HCT116 (cell line): ENCODE measurements around the gene GAP43. TPM values are rescaled to one million over a fixed set of nuclear protein-coding genes. Genes with fewer than 3 reads are reported as not detected.
A peak's percentile ranks its signal among the peaks of the same experiment; 100 is the strongest.

Experiments
- ATAC-seq: fragments of 200-7000 bp; cut with Tn5 transposase; 2 replicates; pipeline ENCODE4 v1.9.1; 2020; ENCODE audit warnings: mild to moderate bottlenecking, moderate library complexity
- BruUV-seq: library from RNA; stranded (reverse); fragments of 400-500 nt; replicated peaks from 2 replicates; lab custom pipeline; 2021; lab: Mats Ljungman, UMichigan
- CTCF ChIA-PET: fragments of 300-600 bp; sonication (Branson Sonifier 250); formaldehyde crosslinking; loops from one replicate; lab custom pipeline; 2021; ENCODE audit warnings: antibody characterized with exemption; lab: Charles Lee
- POLR2A ChIA-PET: fragments of 300-600, 350-600 bp; sonication (Branson Sonifier 250); formaldehyde crosslinking; loops from one replicate; lab custom pipeline; 2021; ENCODE audit warnings: antibody characterized with exemption; lab: Charles Lee
- RAD21 ChIA-PET, 2 experiments: fragments of 300-600 bp; sonication (Branson Sonifier 250); formaldehyde crosslinking; loops; one replicate each; lab custom pipeline; 2023; ENCODE audit warnings: low total read pairs in 2 of 2; ENCODE audit not compliant: uncharacterized antibody in 2 of 2, unreplicated experiment in 2 of 2, low non-redundant PET in 1 of 2; lab: Charles Lee
- DNase-seq: peaks from one replicate; pipeline ENCODE4 v3.0.0-alpha.2; 2010; ENCODE audit warnings: low read depth, low spot score
- H2AFZ ChIP-seq: fragments of 200-600 bp; shearing (Covaris generic), sonication (generic); 2 replicates; pipeline ENCODE4 v1.6.1; 2017; ENCODE audit warnings: low read depth, mixed run types, mixed read lengths, antibody characterized with exemption, low read length; ENCODE audit not compliant: poor library complexity, severe bottlenecking
- H3K27ac ChIP-seq: 2 replicates; pipeline ENCODE4 v1.5.1; 2012; ENCODE audit warnings: low read depth, low read length
- H3K27me3 ChIP-seq: fragments of 200-600 bp; sonication (generic); 2 replicates; pipeline ENCODE4 v1.6.1; 2016; ENCODE audit warnings: mixed run types, low read length, mixed read lengths; ENCODE audit not compliant: insufficient read depth
- H3K36me3 ChIP-seq, 2 experiments: fragments of 200-500 bp in 1 of 2; fragments of 200-600 bp in 1 of 2; sonication (Bioruptor generic) in 1 of 2; sonication (generic) in 1 of 2; 2 replicates each; pipeline versions ENCODE4 v1.5.1 to v1.6.1; 2014 to 2016; ENCODE audit warnings: low read length in 2 of 2, inconsistent platforms in 1 of 2, mixed read lengths in 1 of 2, mixed run types in 1 of 2; ENCODE audit not compliant: insufficient read depth in 2 of 2, control insufficient read depth in 1 of 2
- H3K4me1 ChIP-seq, 2 experiments: fragments of 200-600 bp in 1 of 2; sonication (generic) in 1 of 2; 2 replicates each; pipeline versions ENCODE4 v1.5.1 to v1.6.1; 2012 to 2017; ENCODE audit warnings: low read length in 2 of 2, inconsistent platforms in 1 of 2, mild to moderate bottlenecking in 1 of 2, mixed read lengths in 1 of 2, mixed run types in 1 of 2, moderate library complexity in 1 of 2; ENCODE audit not compliant: insufficient read depth in 2 of 2, control insufficient read depth in 1 of 2
- H3K4me2 ChIP-seq: fragments of 200-600 bp; sonication (generic); 2 replicates; pipeline ENCODE4 v1.6.1; 2017; ENCODE audit warnings: mixed run types, low read length, mixed read lengths
- H3K4me3 ChIP-seq, 2 experiments: fragments of 200-600 bp in 1 of 2; sonication (generic) in 1 of 2; replicated peaks in 1 of 2; 2 replicates each; pipeline ENCODE4 v1.5.1; 2011 to 2016; ENCODE audit warnings: low read length in 2 of 2, control low read depth in 1 of 2, low read depth in 1 of 2, mild to moderate bottlenecking in 1 of 2, mixed read lengths in 1 of 2, mixed run types in 1 of 2
- H3K79me2 ChIP-seq: fragments of 200-600 bp; sonication (generic); 2 replicates; pipeline ENCODE4 v1.6.1; 2017; ENCODE audit warnings: mild to moderate bottlenecking, mixed run types, low read length, moderate library complexity, mixed read lengths; ENCODE audit not compliant: insufficient read depth
- H3K9ac ChIP-seq: fragments of 200-600 bp; sonication (generic); 2 replicates; pipeline ENCODE4 v1.6.1; 2016; ENCODE audit warnings: low read length, mixed read lengths
- H3K9me2 ChIP-seq: fragments of 200-600 bp; sonication (generic), shearing (Covaris generic); 2 replicates; pipeline ENCODE4 v1.6.1; 2017; ENCODE audit warnings: mixed run types, mild to moderate bottlenecking, moderate library complexity; ENCODE audit not compliant: insufficient read depth
- H3K9me3 ChIP-seq, 2 experiments: fragments of 200-500 bp in 1 of 2; fragments of 200-600 bp in 1 of 2; sonication (Bioruptor generic) in 1 of 2; sonication (generic) in 1 of 2; 2 replicates each; pipeline ENCODE4 v1.6.1; 2014 to 2017; ENCODE audit warnings: low read length in 2 of 2, mixed read lengths in 2 of 2, inconsistent platforms in 1 of 2, low read depth in 1 of 2, mild to moderate bottlenecking in 1 of 2, mixed run types in 1 of 2, moderate library complexity in 1 of 2; ENCODE audit not compliant: control insufficient read depth in 1 of 2, insufficient read depth in 1 of 2
- H4K20me1 ChIP-seq: fragments of 200-600 bp; sonication (generic), shearing (Covaris generic); 2 replicates; pipeline ENCODE4 v1.6.1; 2017; ENCODE audit warnings: mixed run types, mild to moderate bottlenecking, moderate library complexity; ENCODE audit not compliant: insufficient read depth
- ATF3 ChIP-seq: IDR thresholded peaks from 2 replicates; pipeline ENCODE4 v1.6.1; 2012
- CBX3 ChIP-seq: IDR thresholded peaks from 2 replicates; pipeline ENCODE4 v1.6.1; 2012; ENCODE audit warnings: low read depth
- CEBPB ChIP-seq: IDR thresholded peaks from 2 replicates; pipeline ENCODE4 v1.6.1; 2012; ENCODE audit warnings: low read depth
- CTCF ChIP-seq, 3 experiments: fragments of 200-600 bp in 1 of 3; sonication (generic) in 1 of 3; IDR thresholded peaks in 2 of 3; conservative IDR thresholded peaks in 1 of 3; 2 replicates each; pipeline ENCODE4 v1.5.1; 2012 to 2017; ENCODE audit warnings: low read depth in 2 of 3, low read length in 2 of 3, antibody characterized with exemption in 1 of 3, borderline replicate concordance in 1 of 3, control low read depth in 1 of 3, mild to moderate bottlenecking in 1 of 3, mixed read lengths in 1 of 3, mixed run types in 1 of 3, moderate library complexity in 1 of 3; ENCODE audit not compliant: insufficient read depth in 1 of 3
- ELF1 ChIP-seq: IDR thresholded peaks from 2 replicates; pipeline ENCODE4 v1.6.1; 2012; ENCODE audit warnings: low read depth, borderline replicate concordance
- EZH2 ChIP-seq: fragments of 200-600 bp; sonication (generic); IDR thresholded peaks from 2 replicates; pipeline ENCODE4 v1.6.1; 2017; ENCODE audit warnings: antibody characterized with exemption, mixed run types
- EZH2phosphoT487 ChIP-seq: fragments of 200-600 bp; IDR thresholded peaks from 2 replicates; pipeline ENCODE4 v1.6.1; 2018; ENCODE audit warnings: antibody characterized with exemption, borderline replicate concordance
- FOSL1 ChIP-seq: IDR thresholded peaks from 2 replicates; pipeline ENCODE4 v1.6.1; 2012; ENCODE audit warnings: low read depth
- MAX ChIP-seq: IDR thresholded peaks from 2 replicates; pipeline ENCODE4 v1.6.1; 2012
- POLR2A ChIP-seq: IDR thresholded peaks from 2 replicates; pipeline ENCODE4 v1.7.0; 2011; ENCODE audit warnings: borderline replicate concordance; ENCODE audit not compliant: insufficient read depth, insufficient read length; ENCODE audit errors: extremely low read depth
- POLR2AphosphoS5 ChIP-seq: IDR thresholded peaks from 2 replicates; pipeline ENCODE4 v1.6.1; 2011; ENCODE audit warnings: mild to moderate bottlenecking, low read depth, low read length, moderate library complexity
- RAD21 ChIP-seq: IDR thresholded peaks from 2 replicates; pipeline ENCODE4 v1.6.1; 2012; ENCODE audit warnings: low read depth, mild to moderate bottlenecking
- REST ChIP-seq: IDR thresholded peaks from 2 replicates; pipeline ENCODE4 v1.6.1; 2012; ENCODE audit warnings: low read depth
- SIN3A ChIP-seq: IDR thresholded peaks from 2 replicates; pipeline ENCODE4 v1.6.1; 2012; ENCODE audit warnings: low read depth
- TCF7L2 ChIP-seq: IDR thresholded peaks from 2 replicates; pipeline ENCODE4 v1.7.0; 2011; ENCODE audit warnings: borderline replicate concordance, inconsistent platforms; ENCODE audit not compliant: insufficient read depth, insufficient read length; ENCODE audit errors: extremely low read depth
- YY1 ChIP-seq: IDR thresholded peaks from 2 replicates; pipeline ENCODE4 v1.6.1; 2011; ENCODE audit warnings: low read length, low read depth, moderate library complexity, mild to moderate bottlenecking; ENCODE audit not compliant: insufficient replicate concordance; ENCODE audit errors: extremely low read depth
- ZBTB33 ChIP-seq: IDR thresholded peaks from 2 replicates; pipeline ENCODE4 v1.6.1; 2011; ENCODE audit warnings: mild to moderate bottlenecking, low read length, moderate library complexity; ENCODE audit not compliant: insufficient replicate concordance; ENCODE audit errors: extremely low read depth
- ZFX ChIP-seq: fragments of 450-650 bp; IDR thresholded peaks from 2 replicates; pipeline ENCODE4 v1.6.1; 2017
- intact Hi-C: fragments of 100-400 bp; cut with micrococcal nuclease; formaldehyde crosslinking; loops from 2 replicates; pipeline ENCODE4 v1.10.0; 2022
- total RNA-seq: library from RNA; stranded (reverse); gene quantifications from one replicate; pipeline ENCODE4 v1.2.1, GENCODE V29; 2021; ENCODE audit not compliant: unreplicated experiment

The GAP43 gene
- total RNA-seq, 1 experiment from 2014 or later, result not detected

- Histone ChIP-seq H3K36me3 (no peaks in the 10 kb centered on the region), H3K9ac (peak overlapping the region; percentile 54), H3K27ac (no peak overlapping the region; the same call in 1 of the 2 replicates), H2AFZ (peak overlapping the region; percentile 92), H3K9me3 (no peaks in the 10 kb centered on the region), H3K9me2 (no peaks in the 10 kb centered on the region), H3K4me3 (peak overlapping the region; percentile 47 to 56), H4K20me1 (no peaks in the 10 kb centered on the region), H3K27me3 (no peaks in the 10 kb centered on the region), H3K4me1 (peaks cover 5 to 15% of the 10 kb centered on the region in 2 experiments; a peak in 2 of 4 replicates), H3K4me2 (peak overlapping the region; percentile 75), H3K79me2 (no peaks in the 10 kb centered on the region)
- no TSS peak for BruUV-seq
- intact Hi-C loops, result no loop called here
- DNase-seq (peak; percentile 4), ATAC-seq (peak; percentile 86)
- CTCF ChIA-PET, result no interaction called here
- POLR2A ChIA-PET, result no interaction called here
- RAD21 ChIA-PET, result no interaction called here
- TF ChIP-seq POLR2AphosphoS5 (0 out of 2 replicates have a peak, but pooled peaks have one; percentile 19), ELF1 (no peak), REST (no peak), CBX3 (0 out of 2 replicates have a peak, but pooled peaks have one; percentile 42), POLR2A (no peak), CTCF (IDR thresholded peaks at IDR 0.05 in 2 of 3, conservative IDR thresholded peaks at IDR 0.05 in 1 of 3; ENCODE audit: borderline replicate concordance in 1 of 3, insufficient read depth in 1 of 3, low read depth in 2 of 3, low read length in 2 of 3) (no peak), RAD21 (no peak), CEBPB (no peak), FOSL1 (no peak), ZBTB33 (no peak), YY1 (no peak), ZFX (peak; percentile 45; the same call in 1 of the 2 replicates), SIN3A (no peak), MAX (peak; percentile 56), ATF3 (no peak), EZH2phosphoT487 (no peak), EZH2 (no peak), TCF7L2 (peak; percentile 81)
Measured at GRCh38 chr3:115658337-115659181, 35.2 kb downstream of the GAP43 start.
